Hematopoietic multipotent progenitor cell treated with erythropoietin and hydrocortisone succinate and interleukin-3 and kit ligand, for 4 days (in vitro differentiated cells): Measurements from ENCODE around the gene ATP6V1B1.
A peak's percentile ranks its signal among the peaks of the same experiment; 100 is the strongest.

Experiments
- DNase-seq: peaks from one replicate; pipeline ENCODE4 v3.0.0-alpha.2; 2015

The ATP6V1B1 gene

DNA sequence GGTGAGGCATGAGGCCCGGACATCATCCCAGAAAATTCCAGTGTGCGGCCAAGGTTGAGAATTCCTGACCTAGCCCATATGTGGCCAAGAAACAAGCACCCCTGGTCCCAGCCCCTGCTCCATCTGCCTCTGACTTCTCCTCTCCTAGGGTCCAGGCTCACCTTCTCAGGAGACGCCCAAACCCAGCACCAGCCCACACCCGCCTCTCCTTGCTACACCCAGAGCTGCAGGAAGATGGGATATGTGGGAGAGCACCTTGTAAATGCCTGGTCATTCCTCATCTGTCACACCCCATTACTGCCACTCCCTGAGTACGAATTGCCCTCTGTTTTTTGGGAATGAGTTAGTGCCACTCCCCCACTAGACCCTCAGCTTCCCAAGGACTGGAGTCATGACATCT, 7.3 kb upstream of the ATP6V1B1 start:
- DNase-seq, result no peak

DNA sequence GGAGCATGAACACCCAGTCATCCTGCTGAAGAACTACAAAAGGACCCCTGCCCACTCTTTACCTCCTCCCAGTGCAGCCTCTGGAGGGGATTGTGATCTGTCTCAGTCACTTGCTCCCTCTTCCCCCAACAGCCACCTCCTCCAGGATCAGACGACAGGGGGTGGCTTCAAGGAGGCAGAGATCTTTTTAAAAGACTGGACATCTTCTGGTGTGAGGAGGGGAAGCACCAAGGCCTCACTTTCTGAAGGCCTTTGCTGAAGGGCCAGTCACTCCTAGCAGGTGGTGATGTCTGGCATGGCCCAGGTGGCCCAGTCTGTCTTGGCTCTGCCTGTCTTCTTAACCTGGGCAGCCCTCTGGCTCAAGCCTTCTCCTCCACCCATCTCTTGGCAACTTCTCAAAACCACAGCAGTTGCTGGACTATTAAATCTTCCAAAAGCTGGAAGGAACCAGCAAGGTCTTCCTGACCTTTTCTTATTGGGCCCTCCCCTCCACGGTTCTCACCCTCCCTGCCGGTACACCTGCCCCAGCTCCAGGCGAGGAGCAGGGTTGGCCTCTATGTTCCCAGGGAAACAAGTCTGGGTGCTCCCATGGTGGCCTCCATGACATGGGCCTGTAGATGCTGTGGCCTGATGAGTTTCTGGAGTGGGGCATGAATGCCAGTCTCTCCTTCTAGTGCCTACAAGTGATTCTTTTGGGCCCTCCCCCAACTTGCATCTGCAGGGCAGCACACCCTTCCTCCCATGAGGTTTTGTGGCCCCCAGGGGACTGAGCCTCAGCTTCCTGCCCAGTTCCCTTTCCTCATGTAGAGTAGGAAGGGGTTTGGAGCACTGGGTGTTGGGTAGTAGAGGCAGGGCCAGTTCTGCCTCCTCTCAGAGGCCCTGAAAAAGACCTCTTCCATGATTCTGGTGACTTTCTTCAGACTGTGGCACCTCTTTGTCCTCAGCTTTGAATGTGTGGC, 5.0 kb upstream of the ATP6V1B1 start:
- no peak for DNase-seq

DNA sequence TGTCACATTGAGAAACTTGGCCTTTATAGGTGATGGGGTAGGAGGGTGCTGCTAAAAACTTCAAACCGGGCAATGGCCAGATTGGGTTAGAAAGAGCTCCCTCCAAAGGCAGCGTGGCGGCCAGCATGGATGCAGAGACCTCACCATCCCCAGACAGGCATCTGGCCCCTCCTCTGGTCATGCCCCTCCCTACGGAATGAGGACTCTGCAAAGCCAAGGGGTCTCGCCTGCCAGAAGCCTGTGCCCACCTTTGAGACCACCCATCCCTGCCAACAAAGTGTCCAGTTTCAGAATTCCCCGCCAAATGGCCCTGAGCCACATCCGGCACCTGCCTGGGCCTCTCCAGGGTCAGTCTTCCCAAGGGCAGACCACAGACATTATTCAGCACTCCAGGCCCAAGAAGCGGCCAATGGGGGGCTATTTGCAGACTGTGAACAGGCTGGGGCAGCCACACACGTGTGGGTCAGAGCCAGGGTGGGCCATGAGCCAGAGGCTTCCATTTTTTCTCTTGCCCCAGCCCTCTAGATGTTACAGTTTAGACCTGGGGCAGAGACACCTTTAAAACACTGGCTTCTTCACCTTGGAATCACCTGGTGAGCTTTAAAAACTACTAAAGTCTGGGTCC, 4.2 kb upstream of the ATP6V1B1 start:
- DNase-seq, result no peak

DNA sequence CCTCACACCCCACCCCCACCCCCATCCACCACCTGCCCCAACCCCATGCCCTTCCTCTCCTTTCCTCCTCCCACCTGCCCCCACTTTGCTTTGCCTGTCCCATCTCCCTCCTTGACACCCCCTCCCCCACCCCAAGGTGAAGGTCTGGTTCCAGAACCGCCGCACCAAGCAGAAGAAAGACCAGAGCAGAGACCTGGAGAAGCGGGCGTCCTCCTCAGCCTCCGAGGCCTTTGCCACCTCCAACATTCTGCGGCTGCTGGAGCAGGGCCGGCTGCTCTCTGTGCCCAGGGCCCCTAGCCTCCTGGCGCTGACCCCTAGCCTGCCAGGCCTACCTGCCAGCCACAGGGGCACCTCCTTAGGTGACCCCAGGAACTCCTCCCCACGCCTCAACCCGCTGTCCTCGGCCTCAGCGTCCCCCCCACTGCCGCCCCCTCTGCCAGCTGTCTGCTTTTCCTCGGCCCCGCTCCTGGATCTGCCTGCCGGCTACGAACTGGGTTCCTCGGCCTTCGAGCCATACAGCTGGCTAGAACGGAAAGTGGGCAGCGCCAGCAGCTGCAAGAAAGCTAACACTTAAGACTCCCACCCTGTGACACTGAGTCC, 3.0 kb upstream of the ATP6V1B1 start:
- DNase-seq, result no peak

DNA sequence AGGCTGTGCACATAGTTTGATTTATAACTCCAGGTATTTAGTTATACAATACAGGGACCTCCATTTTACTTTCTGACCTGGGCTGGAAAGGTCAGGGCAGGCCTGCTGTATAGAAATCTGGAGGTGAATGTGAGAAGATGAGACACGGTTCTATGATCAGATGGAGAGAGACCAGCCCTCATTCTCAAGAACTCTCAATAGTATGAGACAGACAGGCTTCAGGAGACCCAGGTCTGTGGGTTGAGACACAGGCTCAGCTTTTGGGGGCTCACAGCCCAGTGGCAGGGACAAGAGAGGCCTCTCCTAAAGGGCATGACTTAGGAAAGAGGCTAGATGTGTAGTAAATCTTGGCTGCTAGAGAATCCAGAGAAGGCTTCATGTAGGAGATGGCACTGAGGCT, 719 bp upstream of the ATP6V1B1 start:
- DNase-seq, result no peak

DNA sequence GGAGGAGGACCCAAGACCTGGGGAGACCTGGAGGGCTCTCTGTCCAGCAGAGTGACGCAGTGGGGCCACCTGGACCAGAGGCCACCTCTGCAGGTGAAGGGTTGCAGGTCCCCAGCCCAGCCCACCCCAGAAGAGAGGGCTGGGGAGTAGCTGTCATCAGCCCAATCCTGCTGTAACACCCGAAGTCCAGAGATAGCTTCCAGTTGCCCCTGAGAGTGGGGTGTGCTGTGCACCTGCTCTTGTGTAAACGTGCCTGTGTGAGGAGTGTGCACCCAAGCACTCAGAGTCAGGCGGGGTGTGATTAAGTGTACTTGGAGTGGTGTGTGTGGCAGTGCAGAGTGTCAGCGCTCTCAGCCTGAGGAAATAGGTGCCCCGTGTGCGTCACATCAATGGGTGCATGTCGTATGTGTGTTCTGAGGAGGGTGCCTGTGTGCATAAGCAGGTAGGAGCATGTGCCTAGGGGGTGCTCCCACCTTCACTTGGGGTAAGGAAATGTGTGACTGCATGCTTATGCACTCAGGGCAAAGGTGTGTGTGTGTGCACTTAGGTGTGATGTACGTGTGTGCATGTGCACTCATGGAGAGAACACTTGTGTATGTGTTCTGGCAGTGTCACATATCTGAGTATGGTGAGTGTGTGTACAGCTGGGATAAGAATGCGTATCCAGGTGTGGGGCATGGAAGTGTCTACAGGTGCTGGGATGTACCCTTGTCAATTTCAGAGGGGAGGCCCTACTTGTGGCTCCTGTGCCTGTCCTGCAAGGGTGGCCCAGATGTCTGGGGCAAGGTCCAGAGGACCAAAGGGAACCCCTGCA, 672 bp downstream of the ATP6V1B1 start:
- no peak for DNase-seq

DNA sequence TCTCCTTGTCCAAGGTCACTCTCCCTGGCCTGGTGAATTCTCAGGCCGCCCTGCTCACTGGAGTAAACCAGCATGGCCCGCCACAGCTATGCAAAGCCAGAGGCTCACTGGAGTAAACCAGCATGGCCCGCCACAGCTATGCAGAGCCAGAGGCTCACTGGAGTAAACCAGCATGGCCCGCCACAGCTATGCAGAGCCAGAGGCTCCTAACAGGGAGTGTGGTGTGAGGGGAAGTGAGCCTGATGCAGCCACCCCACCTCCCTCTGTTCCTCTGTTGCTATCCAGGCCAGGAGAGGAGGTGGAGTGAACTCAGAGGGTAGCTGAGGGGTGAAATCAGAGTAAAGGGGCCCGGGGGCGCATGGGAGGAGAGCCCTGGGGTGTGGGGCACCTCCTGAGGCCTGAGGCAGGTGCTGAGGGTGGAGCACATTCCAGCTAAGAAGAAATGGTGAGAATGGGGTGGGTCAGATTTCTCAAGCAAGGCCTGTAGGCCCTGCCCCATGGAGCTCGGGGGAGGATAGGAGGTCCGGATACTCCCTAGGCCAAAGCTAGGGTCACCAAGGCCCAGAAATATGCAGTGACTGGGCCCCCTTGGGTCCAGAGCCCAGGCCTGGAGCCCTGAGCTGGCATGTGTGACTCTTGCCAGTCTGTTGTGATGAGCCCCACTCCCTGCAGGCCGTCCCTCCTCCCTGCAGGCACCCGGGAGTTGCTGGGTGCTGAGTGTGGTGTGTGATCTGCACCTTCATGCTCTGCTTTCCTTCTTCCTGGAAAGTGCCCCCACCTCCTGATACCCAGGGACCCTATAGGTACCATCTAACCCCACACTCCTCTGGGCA, 1.5 kb downstream of the ATP6V1B1 start:
- no peak for DNase-seq

DNA sequence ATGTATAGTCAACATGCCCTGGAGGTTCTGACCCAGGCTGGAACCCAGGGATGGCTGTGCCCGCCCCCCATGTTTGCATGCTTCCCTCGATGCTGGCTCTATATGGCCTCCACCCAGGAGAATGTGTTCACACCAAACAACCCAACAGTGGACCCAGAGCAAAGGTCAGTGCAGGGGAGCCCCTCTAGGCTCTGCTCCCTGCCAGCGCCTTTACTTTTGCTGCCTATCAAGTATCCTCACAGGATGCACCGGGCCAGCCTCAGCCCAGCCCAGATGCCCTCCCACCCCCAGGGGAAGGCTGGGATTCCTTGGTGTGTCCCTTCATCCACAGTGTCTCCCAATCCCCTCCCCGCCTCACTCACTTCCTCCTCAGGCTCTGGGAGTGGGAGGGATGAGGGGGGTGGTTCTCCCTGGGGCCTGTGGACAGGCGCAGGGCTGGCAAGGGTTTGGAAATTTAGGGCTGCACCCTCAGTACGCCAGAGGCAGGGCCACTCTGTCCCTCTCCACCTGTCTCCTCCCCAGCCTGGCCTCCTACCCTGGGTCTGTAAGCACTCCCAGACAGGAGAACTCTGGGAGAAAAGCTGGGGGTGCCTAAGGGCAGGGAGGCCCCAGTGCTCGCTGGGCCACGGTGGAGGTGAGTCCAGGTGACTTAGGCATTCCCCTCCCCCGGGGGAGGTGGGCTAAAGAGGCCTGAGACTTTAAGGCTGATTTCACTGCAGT, 2.3 kb downstream of the ATP6V1B1 start:
- no peak for DNase-seq

DNA sequence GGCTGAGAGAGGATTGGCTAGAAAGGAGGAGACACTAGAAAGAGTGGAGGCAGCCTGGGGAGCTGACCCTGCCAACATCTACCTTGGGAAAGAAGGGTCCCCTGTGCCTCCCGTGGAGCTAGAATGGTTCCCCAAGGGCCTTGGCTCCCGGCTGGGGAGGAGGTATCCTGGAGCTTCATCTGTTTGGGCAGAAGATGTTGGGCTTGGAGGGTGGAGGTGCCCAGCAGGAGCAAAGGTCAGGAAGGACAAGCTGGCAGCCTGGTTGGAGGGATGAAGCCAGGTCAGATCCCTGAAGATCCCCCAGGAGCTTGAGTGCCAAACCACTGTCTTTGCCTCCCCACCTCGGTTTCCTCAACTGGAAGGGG, 2.9 kb downstream of the ATP6V1B1 start:
- no peak for DNase-seq

DNA sequence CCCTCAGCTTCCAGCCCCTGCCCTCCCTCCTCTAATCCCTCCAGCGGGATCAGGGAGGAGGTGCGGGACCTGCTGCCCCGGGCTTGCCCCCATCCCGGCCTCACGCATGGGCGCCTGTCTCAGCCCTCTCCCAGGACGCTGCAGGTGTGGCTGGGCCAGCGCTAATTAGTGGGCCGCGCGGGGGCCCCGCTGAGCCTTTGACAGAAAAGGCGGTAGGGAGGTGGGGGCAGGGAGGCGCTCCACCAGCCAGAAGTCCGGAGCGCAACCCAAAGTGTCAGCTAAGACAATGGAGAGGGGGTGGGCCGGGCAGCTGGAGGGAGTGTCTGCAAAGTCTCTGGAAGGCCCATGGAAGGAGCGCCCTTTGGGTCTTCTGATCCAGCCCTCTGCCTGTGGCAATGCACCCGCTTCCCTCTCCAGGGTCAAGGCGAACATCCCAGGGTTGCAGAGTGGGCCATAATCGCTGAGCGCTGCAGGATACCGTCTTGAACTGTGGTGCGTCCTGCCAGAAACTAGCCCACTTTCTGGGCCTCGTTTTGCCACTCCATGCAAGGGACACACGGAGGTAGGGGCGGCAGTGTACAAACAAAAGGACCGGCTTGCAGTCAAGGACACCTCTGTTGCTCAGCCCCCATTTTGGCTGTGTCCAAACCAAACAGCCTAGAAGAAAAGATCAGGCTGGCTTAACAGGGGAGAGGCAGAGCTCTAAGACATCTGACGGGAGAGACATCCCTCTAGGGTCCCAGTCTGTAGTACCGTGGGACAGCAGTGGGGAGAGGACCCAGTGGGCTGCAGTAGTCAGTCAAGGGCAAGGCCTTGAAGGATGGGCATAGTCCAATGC, 3.5 kb downstream of the ATP6V1B1 start:
- no peak for DNase-seq

DNA sequence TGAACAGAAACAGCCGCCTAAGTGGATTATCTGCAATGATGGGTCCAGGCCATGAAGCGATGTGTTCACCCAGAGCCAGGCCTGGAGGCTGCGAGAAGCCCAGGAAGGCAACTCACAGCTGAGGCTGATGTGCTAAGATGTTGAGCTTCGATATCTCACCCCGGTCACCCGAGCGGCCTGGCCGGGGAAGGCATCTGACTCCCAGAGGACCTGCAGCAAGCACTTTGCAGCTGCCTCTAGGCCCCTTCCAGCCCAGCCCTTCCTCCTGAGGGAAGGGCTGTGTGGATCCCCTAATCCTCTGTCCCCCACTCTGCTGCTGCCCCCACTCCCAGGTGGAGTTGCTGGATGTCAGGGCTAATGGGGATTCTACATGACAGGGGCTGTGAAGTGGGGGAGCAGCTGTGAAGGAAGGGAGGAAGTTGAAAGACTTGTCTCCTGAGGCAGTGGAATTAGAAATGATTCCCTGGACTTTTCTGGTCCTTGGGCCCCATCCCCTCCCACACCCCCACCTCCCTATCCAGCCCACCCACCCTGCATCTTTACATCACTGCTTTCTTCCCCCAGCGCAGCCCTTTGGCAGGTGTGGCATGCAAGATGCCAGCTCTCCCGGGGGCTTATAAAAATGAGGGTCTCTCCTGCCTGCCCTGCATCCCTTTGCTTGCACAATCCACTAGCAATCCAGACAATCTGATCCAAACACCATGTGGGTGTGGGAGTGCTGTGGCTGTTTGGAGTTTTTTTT, 4.3 kb downstream of the ATP6V1B1 start:
- DNase-seq, result no peak

DNA sequence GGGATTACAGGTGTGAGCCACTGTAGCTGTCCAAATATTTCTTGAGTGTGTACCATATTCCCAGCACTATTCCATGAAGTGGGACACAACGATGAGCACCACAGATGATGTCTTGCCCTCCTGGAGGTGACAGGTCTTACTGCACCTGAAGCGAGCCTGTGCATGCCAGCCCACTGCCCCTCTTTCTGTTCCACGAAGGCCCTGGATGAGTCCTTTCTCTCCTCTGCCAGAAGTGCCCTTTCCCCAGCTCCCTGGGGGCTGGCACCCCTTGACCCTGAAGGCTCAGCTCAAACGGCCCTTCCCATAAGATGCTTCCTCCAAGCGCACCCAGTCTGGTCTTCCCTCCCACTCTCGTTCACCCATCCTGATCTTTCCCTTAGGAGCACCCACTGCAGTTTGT, 5.5 kb downstream of the ATP6V1B1 start:
- no peak for DNase-seq

DNA sequence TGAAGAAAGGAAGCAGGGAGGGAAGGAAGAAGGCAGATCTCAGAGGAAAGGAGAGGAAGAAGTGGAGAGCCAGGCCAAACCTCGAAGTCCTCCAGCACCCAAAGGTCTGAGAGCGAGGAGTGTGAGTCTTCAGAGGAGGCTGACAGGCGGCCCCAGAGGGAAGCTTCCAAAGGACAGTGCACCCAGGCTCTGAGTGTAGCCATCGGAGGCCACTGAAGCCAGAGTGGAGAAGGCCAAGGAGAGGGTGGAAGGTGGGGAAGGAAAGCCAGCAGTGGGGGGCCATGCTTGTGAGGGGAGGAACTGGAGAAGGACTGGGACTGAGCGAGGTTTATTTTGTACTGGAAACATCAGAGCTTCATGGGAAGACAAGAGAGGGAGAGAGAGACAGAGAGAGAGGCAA, 6.0 kb downstream of the ATP6V1B1 start:
- DNase-seq, result no peak

DNA sequence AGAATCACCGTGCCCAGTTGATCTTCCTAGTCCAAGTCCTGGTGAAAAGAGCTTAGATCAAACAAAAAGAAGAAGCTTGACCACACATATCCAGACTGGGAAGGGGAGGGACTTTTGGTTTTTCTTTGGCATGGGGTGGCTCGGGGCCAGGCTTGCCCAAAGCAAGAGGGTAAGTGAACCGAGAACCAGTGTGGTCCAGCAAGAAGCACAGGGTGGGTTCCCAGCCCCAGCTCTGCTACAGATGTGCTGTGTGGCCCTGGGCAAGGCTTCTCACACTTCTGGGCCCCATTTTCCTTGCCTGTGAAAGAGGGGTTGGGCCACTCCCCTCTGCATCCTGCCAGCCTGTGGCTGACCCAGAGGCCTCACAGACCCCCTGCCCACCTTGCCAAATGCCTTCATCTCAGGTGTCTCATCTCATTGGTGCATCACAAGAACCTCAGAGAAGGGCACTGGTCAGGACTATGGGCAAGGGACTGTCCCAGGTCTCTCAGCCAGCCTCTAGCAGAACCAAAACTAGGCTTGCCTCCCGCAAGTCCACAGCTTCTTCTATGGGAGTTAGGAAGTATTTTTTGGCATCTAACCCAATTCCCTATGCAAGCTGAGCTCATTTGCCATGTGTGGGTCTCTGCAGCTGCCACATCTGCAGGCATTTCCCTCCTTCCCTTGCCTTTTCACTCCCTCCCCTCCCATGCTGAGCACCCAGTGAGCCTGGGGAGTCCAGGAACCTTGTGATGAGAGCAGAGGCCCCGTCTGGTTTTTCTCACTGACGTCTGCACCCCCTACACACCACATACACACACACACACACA, 6.9 kb downstream of the ATP6V1B1 start:
- no peak for DNase-seq

DNA sequence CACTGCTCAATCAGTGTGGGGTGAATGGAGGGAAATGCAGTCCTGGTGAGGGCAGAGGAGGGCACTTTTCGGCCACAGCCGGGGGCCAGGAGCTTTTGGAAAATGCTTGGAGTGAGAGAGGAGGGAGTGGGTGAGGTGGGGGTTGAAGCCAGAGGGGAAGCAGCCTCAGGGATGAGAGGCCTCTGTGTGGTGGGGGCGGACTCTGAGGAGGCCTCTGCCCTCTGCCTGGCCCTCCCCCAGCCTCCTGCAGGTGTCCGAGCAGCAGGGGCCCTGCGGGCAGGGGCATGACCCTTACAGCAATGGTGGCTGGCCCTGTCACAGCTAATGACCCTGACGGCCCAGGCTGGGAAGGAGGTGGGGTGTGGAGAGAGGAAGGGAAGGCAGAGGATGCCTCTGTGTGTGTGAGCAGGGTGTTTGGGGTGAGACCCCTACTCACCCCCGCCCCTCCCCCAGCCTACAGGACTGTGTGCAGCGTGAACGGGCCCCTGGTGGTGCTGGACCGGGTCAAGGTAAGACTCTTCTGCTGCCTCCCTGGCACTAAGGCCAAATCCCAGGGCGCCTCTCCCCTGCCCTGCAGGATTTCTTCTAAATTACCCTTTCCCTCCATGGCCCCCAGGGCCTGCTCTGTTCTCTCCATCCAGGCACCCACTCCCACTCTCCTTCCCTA, 7.6 kb downstream of the ATP6V1B1 start:
- DNase-seq, result no peak

DNA sequence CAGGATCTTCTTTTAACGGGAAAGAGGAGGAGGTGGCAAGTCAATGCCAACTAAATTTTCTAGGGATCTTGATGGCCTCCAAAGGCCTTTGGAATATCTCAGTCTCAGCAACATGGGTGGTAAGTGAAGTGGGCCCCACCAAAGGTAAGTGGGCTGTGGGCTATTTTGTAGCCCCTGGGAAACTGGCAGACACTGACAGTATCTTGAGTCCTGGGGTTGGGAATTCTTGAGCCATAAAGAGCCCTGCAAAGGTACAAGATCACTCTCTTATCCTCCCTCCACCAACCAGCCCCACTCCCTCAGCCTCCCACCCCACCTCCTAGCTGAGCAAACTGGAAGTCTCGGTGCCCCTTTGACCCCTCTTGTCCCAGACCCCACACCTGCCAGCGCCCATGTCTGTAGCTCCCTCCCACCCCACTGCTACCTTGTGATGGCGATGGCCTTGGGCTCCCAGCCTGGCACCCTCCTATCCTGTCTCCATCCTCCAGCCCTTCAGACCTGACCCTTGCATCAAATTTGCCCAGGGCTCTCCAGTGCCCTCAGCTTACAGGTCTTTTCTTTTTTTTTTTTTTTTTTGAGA, 8.5 kb downstream of the ATP6V1B1 start:
- DNase-seq, result no peak

DNA sequence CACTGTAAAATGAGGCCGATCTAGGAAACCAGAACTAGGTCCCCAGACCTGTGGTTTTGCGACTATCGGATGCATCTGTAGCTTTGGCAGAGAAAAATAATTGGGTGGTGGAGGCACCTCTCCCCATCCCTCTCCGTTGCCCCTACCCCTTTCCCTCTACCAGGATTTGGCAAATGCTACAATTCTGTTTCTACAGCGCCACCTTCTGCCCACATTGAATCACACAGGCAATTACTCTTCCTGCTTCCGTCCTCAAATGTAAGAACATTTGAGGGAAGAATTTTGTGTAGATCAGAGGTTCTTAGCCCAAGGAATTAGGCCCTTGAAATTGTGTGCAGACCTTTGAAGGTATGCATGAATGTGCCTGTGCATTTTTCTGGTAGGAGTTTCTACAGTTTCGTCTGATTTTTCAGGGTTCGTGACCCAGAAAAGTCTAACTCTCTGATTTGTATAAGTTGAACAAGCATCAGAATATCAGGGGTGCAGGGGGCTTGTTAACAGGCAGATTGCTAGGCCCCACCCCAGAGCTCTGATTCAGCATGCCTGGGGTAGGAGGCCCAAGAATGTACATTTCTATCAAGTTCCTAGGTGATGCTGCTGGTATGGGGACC, 11.2 kb downstream of the ATP6V1B1 start:
- DNase-seq, result peak; percentile 76
